H1 (cell line): ENCODE measurements around the gene MPP2. TPM values are rescaled to one million over a fixed set of nuclear protein-coding genes. Genes with fewer than 3 reads are reported as not detected.

Experiments
- CTCF ChIA-PET: fragments of 300-600 bp; sonication (Branson Sonifier 250); formaldehyde crosslinking; loops from one replicate; lab custom pipeline; 2021; ENCODE audit not compliant: partially characterized antibody; lab: Charles Lee
- POLR2A ChIA-PET: fragments of 300-600 bp; sonication (Branson Sonifier 250); formaldehyde crosslinking; loops from one replicate; lab custom pipeline; 2021; ENCODE audit warnings: inconsistent platforms; ENCODE audit not compliant: partially characterized antibody; lab: Charles Lee
- DNase-seq, 2 experiments: peaks; one replicate each; pipeline versions ENCODE4 v3.0.0 to v3.0.0-alpha.2; 2010 to 2022; ENCODE audit warnings: low spot score in 2 of 2, low read depth in 1 of 2, mixed read lengths in 1 of 2
- FAIRE-seq: peaks from 2 replicates; lab custom pipeline; 2011; peaks lifted over from hg19 to GRCh38; lab: Jason Lieb, UNC
- H2AFZ ChIP-seq: 2 replicates; pipeline ENCODE4 v1.8.1; 2012; ENCODE audit warnings: low read length, inconsistent platforms
- H2AK5ac ChIP-seq: 2 replicates; pipeline ENCODE4 v1.6.1; 2013; ENCODE audit warnings: low read depth, low read length
- H2BK120ac ChIP-seq: replicated peaks from 2 replicates; pipeline ENCODE3; 2013; ENCODE audit warnings: low read depth, low read length, inconsistent platforms
- H2BK12ac ChIP-seq: 2 replicates; pipeline ENCODE4 v1.6.1; 2013; ENCODE audit warnings: low read depth, low read length
- H2BK15ac ChIP-seq: 2 replicates; pipeline ENCODE4 v1.6.1; 2013; ENCODE audit warnings: low read length
- H2BK20ac ChIP-seq: 2 replicates; pipeline ENCODE4 v1.6.1; 2013; ENCODE audit warnings: low read length
- H2BK5ac ChIP-seq: 2 replicates; pipeline ENCODE4 v1.6.1; 2013; ENCODE audit warnings: low read depth, low read length
- H3K14ac ChIP-seq: 2 replicates; pipeline ENCODE4 v1.6.1; 2013; ENCODE audit warnings: inconsistent platforms; ENCODE audit not compliant: insufficient read length
- H3K18ac ChIP-seq: 2 replicates; pipeline ENCODE4 v1.6.1; 2013; ENCODE audit warnings: low read length; ENCODE audit errors: extremely low read depth
- H3K23ac ChIP-seq: 2 replicates; pipeline ENCODE4 v1.6.1; 2013; ENCODE audit warnings: inconsistent platforms; ENCODE audit not compliant: insufficient read length
- H3K23me2 ChIP-seq: 2 replicates; pipeline ENCODE4 v1.6.1; 2013; ENCODE audit warnings: low read depth, low read length
- H3K27ac ChIP-seq: 2 replicates; pipeline ENCODE4 v1.6.1; 2011; ENCODE audit warnings: low read depth, low read length, inconsistent platforms
- H3K27me3 ChIP-seq, 4 experiments: replicated peaks in 1 of 4; 1 replicate in 1 of 4; 2 replicates in 3 of 4; pipeline versions ENCODE4 v1.6.1 to v1.8.1; 2011 to 2013; ENCODE audit warnings: low read length in 3 of 4, mild to moderate bottlenecking in 3 of 4, inconsistent platforms in 2 of 4, mixed read lengths in 2 of 4, moderate library complexity in 1 of 4; ENCODE audit not compliant: control insufficient read depth in 3 of 4, insufficient read depth in 3 of 4; ENCODE audit errors: extremely low read depth in 1 of 4
- H3K36me3 ChIP-seq, 4 experiments: 2 replicates each; pipeline versions ENCODE4 v1.6.1 to v1.8.1; 2011 to 2013; ENCODE audit warnings: mild to moderate bottlenecking in 4 of 4, low read length in 3 of 4, moderate library complexity in 2 of 4, control low read depth in 1 of 4, inconsistent platforms in 1 of 4; ENCODE audit not compliant: insufficient read depth in 4 of 4, control insufficient read depth in 2 of 4
- H3K4ac ChIP-seq: replicated peaks from 2 replicates; pipeline ENCODE3; 2013; ENCODE audit warnings: low read length, low read depth, mixed read lengths, inconsistent platforms; ENCODE audit not compliant: insufficient read length
- H3K4me1 ChIP-seq, 4 experiments: replicated peaks in 1 of 4; 1 replicate in 1 of 4; 2 replicates in 3 of 4; pipeline versions ENCODE4 v1.6.1 to v1.8.1; 2011 to 2013; ENCODE audit warnings: low read length in 3 of 4, inconsistent platforms in 2 of 4, mixed read lengths in 1 of 4; ENCODE audit not compliant: insufficient read depth in 4 of 4, control insufficient read depth in 3 of 4
- H3K4me2 ChIP-seq, 2 experiments: 2 replicates each; pipeline versions ENCODE4 v1.6.1 to v1.8.1; 2011 to 2013; ENCODE audit warnings: low read depth in 2 of 2, low read length in 2 of 2, control low read depth in 1 of 2, inconsistent platforms in 1 of 2, mild to moderate bottlenecking in 1 of 2; ENCODE audit not compliant: insufficient read depth in 1 of 2
- H3K4me3 ChIP-seq, 4 experiments: fragments of 200-600, 300-600 bp in 1 of 4; sonication (generic), shearing (Covaris generic), sonication (Bioruptor Twin) in 1 of 4; 2 replicates each; pipeline versions ENCODE4 v1.5.1 to v1.8.1; 2011 to 2016; ENCODE audit warnings: low read length in 4 of 4, low read depth in 3 of 4, control low read depth in 2 of 4, inconsistent platforms in 2 of 4, mild to moderate bottlenecking in 2 of 4, mixed read lengths in 1 of 4, moderate library complexity in 1 of 4; ENCODE audit not compliant: insufficient read depth in 2 of 4; ENCODE audit errors: extremely low read depth in 1 of 4
- H3K56ac ChIP-seq: replicated peaks from 2 replicates; pipeline ENCODE3; 2013; ENCODE audit warnings: low read depth, mild to moderate bottlenecking, mixed read lengths, low read length, inconsistent platforms; ENCODE audit not compliant: insufficient read length
- H3K79me1 ChIP-seq: 2 replicates; pipeline ENCODE4 v1.6.1; 2013; ENCODE audit warnings: low read depth, low read length, control low read depth
- H3K79me2 ChIP-seq, 2 experiments: 2 replicates each; pipeline versions ENCODE4 v1.6.1 to v1.8.1; 2012 to 2013; ENCODE audit warnings: low read length in 2 of 2, mild to moderate bottlenecking in 2 of 2, inconsistent platforms in 1 of 2; ENCODE audit not compliant: insufficient read depth in 2 of 2, control insufficient read depth in 1 of 2
- H3K9ac ChIP-seq, 4 experiments: replicated peaks in 1 of 4; 1 replicate in 1 of 4; 2 replicates in 3 of 4; pipeline versions ENCODE4 v1.6.1 to v1.8.1; 2011 to 2013; ENCODE audit warnings: low read depth in 3 of 4, low read length in 3 of 4, control low read depth in 2 of 4, mild to moderate bottlenecking in 2 of 4, moderate library complexity in 2 of 4, inconsistent platforms in 1 of 4; ENCODE audit errors: extremely low read depth in 1 of 4
- H3K9me3 ChIP-seq, 2 experiments: 2 replicates each; pipeline versions ENCODE4 v1.6.1 to v1.8.1; 2012 to 2013; ENCODE audit warnings: mild to moderate bottlenecking in 2 of 2, moderate library complexity in 2 of 2, control low read depth in 1 of 2, inconsistent platforms in 1 of 2, low read depth in 1 of 2, low read length in 1 of 2, mixed read lengths in 1 of 2; ENCODE audit not compliant: insufficient read depth in 2 of 2
- H4K20me1 ChIP-seq, 2 experiments: replicated peaks in 1 of 2; 2 replicates each; pipeline versions ENCODE3 to v1.8.1; 2011 to 2013; ENCODE audit warnings: inconsistent platforms in 2 of 2, low read length in 2 of 2, mild to moderate bottlenecking in 1 of 2; ENCODE audit not compliant: insufficient read depth in 2 of 2, control insufficient read depth in 1 of 2
- H4K5ac ChIP-seq: 2 replicates; pipeline ENCODE4 v1.6.1; 2013; ENCODE audit warnings: low read length, low read depth, mixed read lengths, inconsistent platforms; ENCODE audit not compliant: insufficient read length
- H4K8ac ChIP-seq: 2 replicates; pipeline ENCODE4 v1.8.0; 2013; ENCODE audit warnings: mild to moderate bottlenecking, moderate library complexity, low read length, inconsistent platforms; ENCODE audit not compliant: insufficient read depth; ENCODE audit errors: extremely low read depth
- H4K91ac ChIP-seq: replicated peaks from 2 replicates; pipeline ENCODE3; 2013; ENCODE audit warnings: low read length, mixed read lengths, inconsistent platforms; ENCODE audit not compliant: insufficient read length
- CBX5 ChIP-seq: fragments of 300-800, 300-1000 bp; sonication (generic); IDR thresholded peaks from 2 replicates; pipeline ENCODE4 v1.7.1; 2016; ENCODE audit warnings: antibody characterized with exemption, low read length, low read depth
- GTF2F1 ChIP-seq: IDR thresholded peaks from 2 replicates; pipeline ENCODE4 v1.6.1; 2012; ENCODE audit warnings: low read depth, low read length, improper control_type of control experiment, borderline replicate concordance
- RXRA ChIP-seq: IDR thresholded peaks from 2 replicates; pipeline ENCODE4 v1.6.1; 2011; ENCODE audit warnings: low read depth, mild to moderate bottlenecking, low read length, moderate library complexity; ENCODE audit not compliant: insufficient read depth
- SIN3A ChIP-seq, 2 experiments: IDR thresholded peaks in 1 of 2; conservative IDR thresholded peaks in 1 of 2; 2 replicates each; pipeline ENCODE4 v1.6.1; 2011 to 2012; ENCODE audit warnings: low read length in 2 of 2, improper control_type of control experiment in 1 of 2, low read depth in 1 of 2, mild to moderate bottlenecking in 1 of 2
- SIRT6 ChIP-seq: IDR thresholded peaks from one replicate; pipeline ENCODE4 v1.7.1; 2012; ENCODE audit warnings: low read length, inconsistent platforms
- TCF12 ChIP-seq: IDR thresholded peaks from 2 replicates; pipeline ENCODE4 v1.6.1; 2011; ENCODE audit warnings: low read depth, mild to moderate bottlenecking, low read length
- USF2 ChIP-seq: IDR thresholded peaks from 2 replicates; pipeline ENCODE4 v1.6.1; 2011; ENCODE audit warnings: low read length, improper control_type of control experiment
- WGBS, 2 experiments: shearing (Covaris generic) in 1 of 2; methylation state at CpG; one replicate each; pipeline versions ENCODE4 v1.1.6 to v1.1.7; 2013 to 2015; ENCODE audit warnings: low lambda C conversion rate in 2 of 2, mixed read lengths in 2 of 2, inconsistent platforms in 1 of 2, low coverage in 1 of 2, missing lambda C conversion rate in 1 of 2; ENCODE audit not compliant: insufficient replicate concordance in 2 of 2, insufficient coverage in 1 of 2, insufficient read length in 1 of 2; ENCODE audit errors: extremely low coverage in 1 of 2, missing lambda C conversion rate in 1 of 2; 5-methylcytosine and 5-hydroxymethylcytosine counted together
- polyA plus RNA-seq, 7 experiments: library from polyadenylated mRNA; depleted of rRNA in 3 of 7; stranded (reverse) in 5 of 7; unstranded in 2 of 7; fragments of >200 nt in 5 of 7; fragments of 200-250 nt in 2 of 7; gene quantifications; 1 replicate in 5 of 7; 2 replicates in 1 of 7; 4 replicates in 1 of 7; pipeline versions ENCODE4 v1.2.1 to v1.2.3, GENCODE V29; 2011 to 2013; ENCODE audit warnings: missing spikeins in 2 of 7, mixed read lengths in 2 of 7
- total RNA-seq: library from RNA; stranded (reverse); fragmentation: NEBNext Ultra II Directional; extraction: Animal tissue kit (Norgen Biotek cat#: 25700); gene quantifications from 2 replicates; pipeline ENCODE4 v1.2.1, GENCODE V29; 2021

MPP2 gene
- total and polyA plus RNA-seq, 2 of the 8 experiments (the other 6 are each of a cell fraction or from before 2014, with no cell fraction given) = 30.9 to 34.1 TPM

DNA sequence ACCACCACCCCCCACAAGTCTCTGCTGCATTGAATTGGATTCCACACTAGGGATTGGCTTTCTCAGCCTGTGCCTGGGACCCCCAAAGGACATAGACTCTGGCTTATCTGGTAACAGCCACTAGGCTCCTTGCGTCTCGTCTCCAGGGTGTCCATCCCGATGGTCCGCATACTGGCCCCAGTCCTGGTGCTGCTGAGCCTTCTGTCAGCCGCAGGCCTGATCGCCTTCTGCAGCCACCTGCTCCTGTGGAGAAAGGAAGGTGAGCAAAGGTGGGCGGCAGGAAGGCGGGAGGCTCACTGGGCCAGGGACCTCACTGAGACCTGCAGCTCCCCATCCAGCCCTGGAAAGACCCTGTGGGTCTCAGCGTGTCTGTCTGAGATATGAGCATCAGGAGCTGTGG, 52.3 kb downstream of the MPP2 start:
- H2AK5ac ChIP-seq = no peak overlapping the region
- H3K18ac ChIP-seq = no peak overlapping the region
- H2BK20ac ChIP-seq = no peak overlapping the region
- no peaks in the 10 kb centered on the region for H3K36me3 ChIP-seq
- ChIA-PET POLR2A (no interaction called here), CTCF (interaction anchor here (1.2 to 6.0 kb wide), 7 partner anchors 9 to 94 kb away, joined by 3 to 30 read pairs (median 20); partner anchors contain the start of gene CD300LG)
- no peak overlapping the region for H3K9ac ChIP-seq
- H3K4me3 ChIP-seq = no peak overlapping the region
- no peaks in the 10 kb centered on the region for H3K27me3 ChIP-seq
- FAIRE-seq = no peak
- no peak overlapping the region for H3K27ac ChIP-seq
- no peak for DNase-seq
- no peak overlapping the region for H4K8ac ChIP-seq
- no peak overlapping the region for H4K5ac ChIP-seq
- H3K23ac ChIP-seq = no peak overlapping the region
- H3K14ac ChIP-seq = no peak overlapping the region
- H4K20me1 ChIP-seq = no peaks in the 10 kb centered on the region
- H3K9me3 ChIP-seq = no peaks in the 10 kb centered on the region
- no peak overlapping the region; the same call in 1 of the 2 replicates for H2BK5ac ChIP-seq
- no peak overlapping the region for H3K4me2 ChIP-seq
- H3K79me1 ChIP-seq = no peaks in the 10 kb centered on the region
- H4K91ac ChIP-seq = no peak overlapping the region
- H3K4me1 ChIP-seq = peaks cover 0 to 4% (median under 1%) of the 10 kb centered on the region in 4 experiments; a peak in 3 of 7 replicates
- H2BK15ac ChIP-seq = no peak overlapping the region
- H2BK12ac ChIP-seq = no peak overlapping the region
- H3K4ac ChIP-seq = no peak overlapping the region
- H3K79me2 ChIP-seq = no peaks in the 10 kb centered on the region
- no peaks in the 10 kb centered on the region for H3K23me2 ChIP-seq
- no peak overlapping the region for H2AFZ ChIP-seq
- WGBS, 2 experiments = 90% methylated on average over 9 of the region's 9 CpGs; no CpG with 5 or more reads in 1 of the 2 experiments
- TF ChIP-seq SIRT6 (no peak), TCF12 (no peak), RXRA (no peak), SIN3A (conservative IDR thresholded peaks at IDR 0.05 in 1 of 2, IDR thresholded peaks at IDR 0.05 in 1 of 2; ENCODE audit: low read depth in 1 of 2, low read length in 2 of 2) (no peak), USF2 (no peak), GTF2F1 (no peak), CBX5 (no peak)
- no peak overlapping the region for H2BK120ac ChIP-seq
- no peak overlapping the region for H3K56ac ChIP-seq
